ENCODE measurements around the gene GNPTG.

GNPTG gene

GRCh38 chr16:1375741-1376410, 24.1 kb downstream of the GNPTG start:
- no peak for DNase-seq

GRCh38 chr16:1377406-1378010, 25.8 kb downstream of the GNPTG start:
- DNase-seq: no peak

GRCh38 chr16:1378087-1378803, 26.5 kb downstream of the GNPTG start:
- no peak for DNase-seq

- peak; percentile 75 for DNase-seq
These were observed 27.1 kb downstream of the GNPTG start for GRCh38 chr16:1378804-1379303.

GRCh38 chr16:1379304-1380076, 27.8 kb downstream of the GNPTG start:
- DNase-seq: peak; percentile 58

- no peak for DNase-seq
These were observed 28.5 kb downstream of the GNPTG start for GRCh38 chr16:1380195-1380594.

GRCh38 chr16:1381612-1382406, 30.1 kb downstream of the GNPTG start:
- no peak for DNase-seq

- no peak for DNase-seq
These were observed 31.8 kb downstream of the GNPTG start for GRCh38 chr16:1383556-1383955.

GRCh38 chr16:1385232-1385631, 33.5 kb downstream of the GNPTG start:
- no peak for DNase-seq

- no peak for DNase-seq
These were observed 35.6 kb downstream of the GNPTG start for GRCh38 chr16:1387331-1387730.

GRCh38 chr16:1389762-1390161, 38.0 kb downstream of the GNPTG start:
- no peak for DNase-seq

- no peak for DNase-seq
These were observed 38.6 kb downstream of the GNPTG start for GRCh38 chr16:1390239-1390779.

GRCh38 chr16:1392826-1393225, 41.1 kb downstream of the GNPTG start:
- no peak for DNase-seq

- DNase-seq: no peak
These were observed 42.0 kb downstream of the GNPTG start for GRCh38 chr16:1393613-1394176.

GRCh38 chr16:1394367-1394951, 42.7 kb downstream of the GNPTG start:
- no peak for DNase-seq

GRCh38 chr16:1395444-1396031, 43.8 kb downstream of the GNPTG start:
- DNase-seq: no peak

GRCh38 chr16:1397779-1398178, 46.0 kb downstream of the GNPTG start:
- no peak for DNase-seq

- DNase-seq: no peak
These were observed 46.6 kb downstream of the GNPTG start for GRCh38 chr16:1398351-1398750.

- no peak for DNase-seq
These were observed 47.3 kb downstream of the GNPTG start for GRCh38 chr16:1398826-1399581.
